Lower leg skin (tissue), 4 donors: ENCODE measurements around the gene RGS12. TPM values are rescaled to one million over a fixed set of nuclear protein-coding genes. Genes with fewer than 3 reads are reported as not detected.
A peak's percentile ranks its signal among the peaks of the same experiment; 100 is the strongest.

Experiments
- DNase-seq, 2 donors: peaks; one replicate each; pipeline ENCODE4 v3.0.0-alpha.2; 2019; ENCODE audit warnings: low spot score in 2 of 2
- H3K4me3 ChIP-seq: fragments of 200-600 bp; sonication (generic); 2 replicates; pipeline ENCODE4 v1.5.1; 2017; ENCODE audit warnings: mild to moderate bottlenecking, low read depth; ENCODE audit not compliant: poor library complexity, severe bottlenecking
- CTCF ChIP-seq, 3 donors: fragments of 450-650 bp; IDR thresholded peaks; one replicate each; pipeline ENCODE4 v1.5.1; 2016; ENCODE audit warnings: antibody characterized with exemption in 3 of 3, mild to moderate bottlenecking in 3 of 3, moderate library complexity in 2 of 3
- POLR2A ChIP-seq, 2 donors: fragments of 450-650 bp; IDR thresholded peaks; one replicate each; pipeline ENCODE4 v1.6.1; 2016 to 2017; ENCODE audit warnings: antibody characterized with exemption in 2 of 2, mild to moderate bottlenecking in 1 of 2, moderate library complexity in 1 of 2
- WGBS, 2 donors: methylation state at CpG; one replicate each; pipeline ENCODE4 v1.1.5; 2018; 5-methylcytosine and 5-hydroxymethylcytosine counted together
- intact Hi-C: fragments of 100-400 bp; cut with DNase I; formaldehyde crosslinking; loops from one replicate; pipeline ENCODE4 v1.15.0; 2023; ENCODE audit warnings: low total_unique reads
- total RNA-seq, 4 donors: library from RNA; depleted of rRNA; stranded (reverse); fragments of >200 nt; gene quantifications; one replicate each; pipeline ENCODE4 v1.1.0, GENCODE V29; 2016

The RGS12 gene
- total RNA-seq, 4 donors from 2014 or later, result 47.5 to 92.6 (median 80.6) TPM

GRCh38 chr4:3339577-3339976 lies 46.8 kb downstream of the RGS12 start:
- no peak overlapping the region for H3K4me3 ChIP-seq
- 96 to 97% methylated on average over 3 of the region's 3 CpGs for WGBS, 2 donors
- intact Hi-C loops, result no loop called here
- no peak for TF ChIP-seq CTCF (IDR thresholded peaks at IDR 0.05)
- TF ChIP-seq POLR2A (IDR thresholded peaks at IDR 0.05), result no peak
- no peak for DNase-seq

- peak; percentile 11 to 81 for DNase-seq
Observed at GRCh38 chr4:3340038-3340699, 47.3 kb downstream of the RGS12 start.

GRCh38 chr4:3340700-3341083 lies 47.9 kb downstream of the RGS12 start:
- TF ChIP-seq CTCF (IDR thresholded peaks at IDR 0.05), result no peak
- no peak for TF ChIP-seq POLR2A (IDR thresholded peaks at IDR 0.05)
- WGBS, 2 donors, result 83 to 85% methylated on average over 10 to 15 of the region's 16 CpGs
- no peak overlapping the region for H3K4me3 ChIP-seq
- peak; percentile 11 to 73 for DNase-seq
- intact Hi-C loops, result loop anchor here (5.0 kb wide), 1 partner anchor 102 kb away; the partner anchor contains the start of gene HGFAC

More at GRCh38 chr4:3340038-3340699, 47.3 kb downstream of the RGS12 start:
- H3K4me3 ChIP-seq, result no peak overlapping the region
- WGBS, 2 donors, result 94% methylated on average over 28 of the region's 28 CpGs
- intact Hi-C loops, result loop anchor here (5.0 kb wide), 1 partner anchor 102 kb away; the partner anchor contains the start of gene HGFAC
- TF ChIP-seq CTCF (IDR thresholded peaks at IDR 0.05), result no peak
- no peak for TF ChIP-seq POLR2A (IDR thresholded peaks at IDR 0.05)

- H3K4me3 ChIP-seq, result no peak overlapping the region
- no peak for DNase-seq
- intact Hi-C loops, result loop anchor here (5.0 kb wide), 1 partner anchor 101 kb away; the partner anchor contains the start of gene HGFAC
- no peak for TF ChIP-seq POLR2A (IDR thresholded peaks at IDR 0.05)
- TF ChIP-seq CTCF (IDR thresholded peaks at IDR 0.05), result no peak
- 80% methylated on average over 7 of the region's 7 CpGs for WGBS, 2 donors
Observed at GRCh38 chr4:3341760-3342159, 48.9 kb downstream of the RGS12 start.

- H3K4me3 ChIP-seq, result no peak overlapping the region
- DNase-seq, result peak in 1 of 2 donors; percentile 11
- TF ChIP-seq POLR2A (IDR thresholded peaks at IDR 0.05), result no peak
- no peak for TF ChIP-seq CTCF (IDR thresholded peaks at IDR 0.05)
- intact Hi-C loops, result loop anchor here (5.0 kb wide), 1 partner anchor 100 kb away; the partner anchor contains the start of gene HGFAC
- 66 to 69% methylated on average over 8 of the region's 8 CpGs for WGBS, 2 donors
Observed at GRCh38 chr4:3342182-3342854, 49.5 kb downstream of the RGS12 start.

Other genes with a start within 250 kb of the RGS12 start
- not detected for gene HTT-AS, start 218.5 kb upstream of the RGS12 start, total RNA-seq
- 100 to 1,000 TPM in 1 of 4 donors, 10 to 100 TPM in 3; 28.9 to 141 (median 42.0) TPM for gene HTT, start 218.3 kb upstream of the RGS12 start, total RNA-seq
- gene MSANTD1, start 43.9 kb upstream of the RGS12 start, total RNA-seq, result under 1 TPM; 0.19 to 0.76 (median 0.35) TPM
- gene HGFAC, start 148.9 kb downstream of the RGS12 start, total RNA-seq, result under 1 TPM in 1 of 4 donors, not detected in 3; 0.38 TPM
- 1 to 10 TPM; 1.9 to 9.8 (median 5.9) TPM for gene DOK7, start 170.3 kb downstream of the RGS12 start, total RNA-seq
- 100 to 1,000 TPM; 112 to 153 (median 123) TPM for gene LRPAP1, start 239.4 kb downstream of the RGS12 start, total RNA-seq